Thoracic aorta (tissue), 2 donors: ENCODE measurements around the gene KLHL29. TPM values are rescaled to one million over a fixed set of nuclear protein-coding genes. Genes with fewer than 3 reads are reported as not detected.
"Not testable (repeated sequence)": the region's sequence is repeated elsewhere in the genome, so short reads cannot be mapped to it uniquely, and the experiment has no call there.

ENCODE experiments used
- ATAC-seq: fragments of 150-250 bp; one replicate; pipeline ENCODE4 v1.8.0; 2017; ENCODE audit warnings: low read depth; ENCODE audit not compliant: insufficient number of reproducible peaks, low FRiP score
- DNase-seq: peaks from one replicate; pipeline ENCODE4 v3.0.0-alpha.2; 2020; ENCODE audit warnings: low spot score
- H3K27ac ChIP-seq, 2 donors: fragments of 200-600 bp; sonication (generic); 1 replicate in 1 of 2; 2 replicates in 1 of 2; pipeline ENCODE4 v1.5.1; 2016; ENCODE audit warnings: mild to moderate bottlenecking in 2 of 2, moderate library complexity in 2 of 2
- H3K27me3 ChIP-seq: fragments of 200-600 bp; sonication (generic); replicated peaks from 2 replicates; pipeline ENCODE4 v1.6.0; 2016; ENCODE audit warnings: mild to moderate bottlenecking; ENCODE audit not compliant: insufficient read depth
- H3K36me3 ChIP-seq: fragments of 200-600 bp; sonication (generic); one replicate; pipeline ENCODE4 v1.5.1; 2016
- H3K4me1 ChIP-seq, 2 donors: fragments of 200-600 bp; sonication (generic); 1 replicate in 1 of 2; 2 replicates in 1 of 2; pipeline versions ENCODE4 v1.5.1 to v1.6.0; 2016; ENCODE audit warnings: low read depth in 2 of 2, mild to moderate bottlenecking in 1 of 2; ENCODE audit not compliant: control insufficient read depth in 1 of 2
- H3K4me3 ChIP-seq: fragments of 200-600 bp; sonication (generic); 2 replicates; pipeline ENCODE4 v1.5.1; 2016; ENCODE audit warnings: mild to moderate bottlenecking
- H3K9me3 ChIP-seq: fragments of 200-600 bp; sonication (generic); 2 replicates; pipeline ENCODE4 v1.5.1; 2016
- total RNA-seq, 2 donors: library from RNA; depleted of rRNA; stranded (reverse); fragments of >200 nt; gene quantifications; one replicate each; pipeline versions ENCODE4 v1.1.0 to v1.2.3, GENCODE V29; 2016
- TF ChIP-seq, protein P1 (sequence below): fragments of 200-600 bp; sonication (generic); IDR thresholded peaks from one replicate; pipeline ENCODE4 v1.5.1; 2019; ENCODE audit warnings: antibody characterized with exemption

KLHL29 gene
- total RNA-seq, 2 donors from 2014 or later: 18.5 to 24.4 TPM

DNA sequence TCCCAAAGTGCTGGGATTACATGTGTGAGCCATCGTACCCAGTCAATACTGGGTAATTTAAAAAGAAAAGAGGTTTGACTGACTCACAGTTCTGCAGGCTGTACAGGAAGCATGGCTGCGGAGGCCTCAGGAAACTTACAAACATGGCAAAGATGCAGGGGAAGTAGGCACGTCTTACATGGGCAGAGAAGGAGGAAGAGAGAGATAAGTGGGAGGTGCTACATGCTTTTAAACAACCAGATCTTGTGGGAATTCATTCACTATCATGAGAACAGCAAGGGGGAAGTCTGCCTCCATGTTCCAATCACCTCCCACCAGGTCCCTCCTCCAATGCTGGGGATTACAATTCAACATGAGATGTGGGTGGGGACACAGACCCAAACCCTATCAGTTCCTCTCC is 349.4 kb downstream of the KLHL29 start:
- ATAC-seq: no peak
- H3K27me3 ChIP-seq: no peaks in the 10 kb centered on the region
- no peaks in the 10 kb centered on the region for H3K9me3 ChIP-seq
- H3K4me3 ChIP-seq: no peak overlapping the region
- DNase-seq: no peak
- TF ChIP-seq, protein P1, sequence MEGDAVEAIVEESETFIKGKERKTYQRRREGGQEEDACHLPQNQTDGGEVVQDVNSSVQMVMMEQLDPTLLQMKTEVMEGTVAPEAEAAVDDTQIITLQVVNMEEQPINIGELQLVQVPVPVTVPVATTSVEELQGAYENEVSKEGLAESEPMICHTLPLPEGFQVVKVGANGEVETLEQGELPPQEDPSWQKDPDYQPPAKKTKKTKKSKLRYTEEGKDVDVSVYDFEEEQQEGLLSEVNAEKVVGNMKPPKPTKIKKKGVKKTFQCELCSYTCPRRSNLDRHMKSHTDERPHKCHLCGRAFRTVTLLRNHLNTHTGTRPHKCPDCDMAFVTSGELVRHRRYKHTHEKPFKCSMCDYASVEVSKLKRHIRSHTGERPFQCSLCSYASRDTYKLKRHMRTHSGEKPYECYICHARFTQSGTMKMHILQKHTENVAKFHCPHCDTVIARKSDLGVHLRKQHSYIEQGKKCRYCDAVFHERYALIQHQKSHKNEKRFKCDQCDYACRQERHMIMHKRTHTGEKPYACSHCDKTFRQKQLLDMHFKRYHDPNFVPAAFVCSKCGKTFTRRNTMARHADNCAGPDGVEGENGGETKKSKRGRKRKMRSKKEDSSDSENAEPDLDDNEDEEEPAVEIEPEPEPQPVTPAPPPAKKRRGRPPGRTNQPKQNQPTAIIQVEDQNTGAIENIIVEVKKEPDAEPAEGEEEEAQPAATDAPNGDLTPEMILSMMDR: no peak
- no peaks in the 10 kb centered on the region for H3K4me1 ChIP-seq
- H3K36me3 ChIP-seq: peaks cover 5% of the 10 kb centered on the region
- no peak overlapping the region for H3K27ac ChIP-seq

DNA sequence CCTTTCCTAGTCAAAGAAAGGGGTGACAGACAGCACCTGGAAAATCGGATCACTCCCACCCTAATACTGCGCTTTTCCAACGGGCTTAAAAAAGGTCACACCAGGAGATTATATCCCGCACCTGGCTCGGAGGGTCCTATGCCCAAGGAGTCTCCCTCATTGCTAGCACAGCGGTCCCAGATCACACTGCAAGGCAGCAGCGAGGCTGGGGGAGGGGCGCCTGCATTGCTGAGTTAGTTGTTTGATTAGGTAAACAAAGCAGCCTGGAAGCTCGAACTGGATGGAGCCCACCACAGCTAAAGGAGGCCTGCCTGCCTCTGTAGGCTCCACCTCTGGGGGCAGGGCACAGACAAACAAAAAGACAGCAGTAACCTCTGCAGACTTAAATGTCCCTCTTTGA is 351.8 kb downstream of the KLHL29 start:
- ATAC-seq, DNase-seq, H3K36me3 ChIP-seq, H3K27ac ChIP-seq, H3K4me1 ChIP-seq, H3K4me3 ChIP-seq, H3K27me3 ChIP-seq, H3K9me3 ChIP-seq: not testable (repeated sequence)

DNA sequence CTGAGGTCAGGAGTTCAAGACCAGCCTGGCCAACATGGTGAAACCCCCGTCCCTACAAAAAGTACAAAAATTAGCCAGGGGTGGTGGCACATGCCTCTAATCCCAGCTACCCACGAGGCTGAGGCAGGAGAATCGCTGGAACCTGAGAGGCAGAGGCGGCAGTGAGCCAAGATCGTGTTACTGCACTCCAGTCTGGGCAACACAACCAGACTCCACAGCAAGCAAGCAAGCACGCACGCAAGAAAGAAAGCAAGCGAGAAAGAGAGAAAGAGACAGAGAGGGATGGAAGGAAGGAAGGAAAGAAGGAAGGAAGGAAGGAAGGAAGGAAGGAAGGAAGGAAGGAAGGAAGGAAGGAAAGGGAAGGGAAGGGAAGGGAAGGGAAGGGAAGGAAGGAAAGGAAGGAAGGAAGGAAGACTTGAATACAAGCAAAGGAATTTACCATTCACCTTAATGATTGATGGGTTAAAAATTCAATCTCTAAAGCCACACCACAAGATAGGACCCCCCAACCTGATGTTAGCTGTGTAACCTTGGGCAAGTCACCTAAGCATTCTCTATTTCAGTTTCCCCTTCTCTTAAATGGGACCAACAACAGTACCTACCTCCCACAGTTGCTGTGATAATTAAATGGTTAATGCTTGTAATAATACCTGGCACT is 360.2 kb downstream of the KLHL29 start:
- peaks cover 0 to 12% of the 10 kb centered on the region in 2 donors for H3K4me1 ChIP-seq
- no peaks in the 10 kb centered on the region for H3K27me3 ChIP-seq
- H3K36me3 ChIP-seq: no peaks in the 10 kb centered on the region
- no peaks in the 10 kb centered on the region for H3K9me3 ChIP-seq
- no peak for DNase-seq
- ATAC-seq: no peak
- H3K27ac ChIP-seq: no peak overlapping the region
- no peak overlapping the region for H3K4me3 ChIP-seq
- TF ChIP-seq, protein P1: no peak

DNA sequence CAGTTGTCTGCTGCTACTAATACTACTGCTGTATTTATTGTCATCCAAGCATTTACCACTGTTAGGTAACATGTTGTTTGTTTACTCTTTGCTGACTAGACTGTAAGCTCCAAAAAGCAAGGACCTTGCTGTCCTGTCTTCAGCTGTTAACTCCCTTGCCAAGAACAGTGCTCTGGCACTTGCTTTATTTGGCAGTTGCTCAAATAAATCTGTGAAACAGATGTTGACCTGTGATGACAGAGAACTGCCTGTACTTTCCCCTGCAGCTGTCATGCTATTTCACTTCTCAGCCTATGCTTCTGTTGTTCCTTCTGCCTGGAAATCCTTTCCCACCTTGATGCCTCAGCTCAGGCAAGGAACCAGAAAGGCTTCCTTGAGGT is 360.7 kb downstream of the KLHL29 start:
- H3K27ac ChIP-seq: no peak overlapping the region
- H3K27me3 ChIP-seq: no peaks in the 10 kb centered on the region
- TF ChIP-seq, protein P1: no peak
- H3K36me3 ChIP-seq: no peaks in the 10 kb centered on the region
- H3K4me3 ChIP-seq: no peak overlapping the region
- DNase-seq (no peak), ATAC-seq (no peak)
- no peaks in the 10 kb centered on the region for H3K9me3 ChIP-seq
- peaks cover 0 to 12% of the 10 kb centered on the region in 2 donors for H3K4me1 ChIP-seq

DNA sequence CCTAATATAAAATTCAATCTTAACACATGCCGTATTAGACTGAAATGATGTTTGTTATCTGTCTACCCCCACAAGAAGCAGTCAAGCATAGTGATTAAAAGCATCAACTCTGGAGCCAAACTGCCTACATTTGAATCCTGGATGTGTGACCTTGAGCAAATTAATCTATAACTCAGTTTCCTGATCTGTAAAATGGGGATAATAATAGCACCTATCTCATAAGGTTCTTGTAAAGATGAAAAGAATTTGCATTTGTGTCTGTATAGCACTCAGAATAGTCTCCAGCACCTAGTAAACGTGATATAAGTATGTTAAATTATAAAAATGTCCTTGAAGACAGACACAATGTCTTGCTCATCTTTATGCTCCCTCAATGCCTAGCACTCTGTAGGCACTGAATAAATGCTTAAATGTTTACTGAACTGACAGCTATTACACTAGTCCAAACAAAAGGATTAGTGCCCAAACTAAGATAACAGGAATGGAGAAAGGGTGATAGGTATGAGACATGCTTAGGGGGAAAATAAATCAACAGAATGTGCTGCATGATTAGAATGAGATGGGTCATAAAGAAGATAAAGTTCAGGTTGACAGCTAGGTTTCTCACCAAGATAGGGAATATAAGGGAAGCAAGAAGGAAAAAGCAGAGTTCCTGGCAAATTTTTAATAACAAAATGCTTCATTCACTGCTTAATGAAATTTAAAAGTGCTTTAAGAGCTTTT is 361.3 kb downstream of the KLHL29 start:
- TF ChIP-seq, protein P1: no peak
- H3K27ac ChIP-seq: no peak overlapping the region
- DNase-seq (no peak), ATAC-seq (no peak)
- no peaks in the 10 kb centered on the region for H3K27me3 ChIP-seq
- no peak overlapping the region for H3K4me3 ChIP-seq
- no peaks in the 10 kb centered on the region for H3K9me3 ChIP-seq
- peaks cover 0 to 12% of the 10 kb centered on the region in 2 donors for H3K4me1 ChIP-seq
- H3K36me3 ChIP-seq: peaks cover 2% of the 10 kb centered on the region
